ENCODE results near the gene TOR3A.
"Not testable (repeated sequence)": the region's sequence is repeated elsewhere in the genome, so short reads cannot be mapped to it uniquely, and the experiment has no call there.

Gene TOR3A

GRCh38 chr1:179107706-179108629, 26.1 kb downstream of the TOR3A start:
- no peak for DNase-seq (ENCODE audit: low read depth)

GRCh38 chr1:179108644-179109043, 26.8 kb downstream of the TOR3A start:
- DNase-seq (ENCODE audit: low read depth) = no peak

- DNase-seq (ENCODE audit: low read depth) = no peak
Observed at GRCh38 chr1:179115181-179115580, 33.3 kb downstream of the TOR3A start.

- DNase-seq (ENCODE audit: low read depth) = no peak
Observed at GRCh38 chr1:179119513-179119912, 37.6 kb downstream of the TOR3A start.

- no peak for DNase-seq (ENCODE audit: low read depth)
Observed at GRCh38 chr1:179120736-179121135, 38.9 kb downstream of the TOR3A start.

GRCh38 chr1:179121159-179121938, 39.5 kb downstream of the TOR3A start:
- DNase-seq (ENCODE audit: low read depth) = no peak

GRCh38 chr1:179124873-179125272, 43.0 kb downstream of the TOR3A start:
- no peak for DNase-seq (ENCODE audit: low read depth)

- no peak for DNase-seq (ENCODE audit: low read depth)
Observed at GRCh38 chr1:179126338-179127060, 44.6 kb downstream of the TOR3A start.

GRCh38 chr1:179127163-179127895, 45.5 kb downstream of the TOR3A start:
- no peak for DNase-seq (ENCODE audit: low read depth)

GRCh38 chr1:179128520-179128919, 46.6 kb downstream of the TOR3A start:
- DNase-seq (ENCODE audit: low read depth) = no peak

GRCh38 chr1:179129702-179130473, 48.0 kb downstream of the TOR3A start:
- no peak for DNase-seq (ENCODE audit: low read depth)

- DNase-seq (ENCODE audit: low read depth) = not testable (repeated sequence)
Observed at GRCh38 chr1:179135168-179135567, 53.3 kb downstream of the TOR3A start.

- not testable (repeated sequence) for DNase-seq (ENCODE audit: low read depth)
Observed at GRCh38 chr1:179135707-179136106, 53.8 kb downstream of the TOR3A start.

GRCh38 chr1:179137617-179138255, 55.9 kb downstream of the TOR3A start:
- DNase-seq (ENCODE audit: low read depth) = no peak

GRCh38 chr1:179138755-179139154, 56.9 kb downstream of the TOR3A start:
- DNase-seq (ENCODE audit: low read depth) = not testable (repeated sequence)

- no peak for DNase-seq (ENCODE audit: low read depth)
Observed at GRCh38 chr1:179141592-179142251, 59.9 kb downstream of the TOR3A start.

- no peak for DNase-seq (ENCODE audit: low read depth)
Observed at GRCh38 chr1:179142889-179143299, 61.0 kb downstream of the TOR3A start.

- DNase-seq (ENCODE audit: low read depth) = no peak
Observed at GRCh38 chr1:179143322-179143721, 61.5 kb downstream of the TOR3A start.

GRCh38 chr1:179144626-179145025, 62.8 kb downstream of the TOR3A start:
- DNase-seq (ENCODE audit: low read depth) = no peak

GRCh38 chr1:179145521-179145920, 63.7 kb downstream of the TOR3A start:
- DNase-seq (ENCODE audit: low read depth) = no peak

All from T-helper 22 cell (primary cell).